Measurements from ENCODE around the gene LSM7.

The LSM7 gene

GRCh38 chr19:2328401-2329148 is at the start of gene LSM7, which contains the start of gene SPPL2B:
TSS of gene LSM7 (minus strand) at chr19:2328586. CDS start at chr19:2328566, 20 bp downstream.
TSS of gene SPPL2B (plus strand) at chr19:2328684. CDS start at chr19:2328710, 26 bp downstream.
- peak; percentile 92 for DNase-seq (ENCODE audit: low read depth)

- no peak for DNase-seq (ENCODE audit: low read depth)
Observed at GRCh38 chr19:2376784-2377519, 48.6 kb upstream of the LSM7 start.

- DNase-seq (ENCODE audit: low read depth), result no peak
Observed at GRCh38 chr19:2375353-2376121, 47.2 kb upstream of the LSM7 start.

GRCh38 chr19:2374808-2375207 is 46.4 kb upstream of the LSM7 start:
- DNase-seq (ENCODE audit: low read depth), result no peak

- DNase-seq (ENCODE audit: low read depth), result no peak
Observed at GRCh38 chr19:2372076-2372612, 43.8 kb upstream of the LSM7 start.

- no peak for DNase-seq (ENCODE audit: low read depth)
Observed at GRCh38 chr19:2371656-2372055, 43.3 kb upstream of the LSM7 start.

GRCh38 chr19:2365201-2365970 is 37.0 kb upstream of the LSM7 start:
- DNase-seq (ENCODE audit: low read depth), result no peak

- no peak for DNase-seq (ENCODE audit: low read depth)
Observed at GRCh38 chr19:2363419-2363818, 35.0 kb upstream of the LSM7 start.

GRCh38 chr19:2362970-2363300 is 34.5 kb upstream of the LSM7 start:
- DNase-seq (ENCODE audit: low read depth), result no peak

- DNase-seq (ENCODE audit: low read depth), result no peak
Observed at GRCh38 chr19:2362046-2362969, 33.9 kb upstream of the LSM7 start.

- no peak for DNase-seq (ENCODE audit: low read depth)
Observed at GRCh38 chr19:2361246-2362045, 33.1 kb upstream of the LSM7 start.

- DNase-seq (ENCODE audit: low read depth), result no peak
Observed at GRCh38 chr19:2360833-2361232, 32.4 kb upstream of the LSM7 start.

- DNase-seq (ENCODE audit: low read depth), result no peak
Observed at GRCh38 chr19:2359992-2360685, 31.8 kb upstream of the LSM7 start, which contains the start of gene TMPRSS9. TSS of gene TMPRSS9 (plus strand) at chr19:2360265. CDS start at chr19:2389786, 29,521 bp downstream.

GRCh38 chr19:2358548-2359173 is 30.3 kb upstream of the LSM7 start:
- no peak for DNase-seq (ENCODE audit: low read depth)

- DNase-seq (ENCODE audit: low read depth), result no peak
Observed at GRCh38 chr19:2357279-2358206, 29.2 kb upstream of the LSM7 start.

- no peak for DNase-seq (ENCODE audit: low read depth)
Observed at GRCh38 chr19:2356036-2356646, 27.8 kb upstream of the LSM7 start.

Data from activated T-helper 1 cell treated with Interleukin-2 at 50 U/mL for 16 hours (primary cell).